Activated CD4-positive, alpha-beta memory T cell treated with anti-CD3 and anti-CD28 coated beads for 36 hours (primary cell): ENCODE results near the gene ABCD1. TPM values are rescaled to one million over a fixed set of nuclear protein-coding genes. Genes with fewer than 3 reads are reported as not detected.
"Not testable (repeated sequence)": the region's sequence is repeated elsewhere in the genome, so short reads cannot be mapped to it uniquely, and the experiment has no call there.

ENCODE experiments used
- CTCF ChIA-PET: fragments of 350-600 bp; sonication (Branson Sonifier 250); formaldehyde crosslinking; loops from one replicate; lab custom pipeline; 2021; ENCODE audit warnings: antibody characterized with exemption, inconsistent platforms; lab: Charles Lee
- POLR2A ChIA-PET: fragments of 350-600 bp; sonication (Branson Sonifier 250); formaldehyde crosslinking; loops from one replicate; lab custom pipeline; 2021; ENCODE audit warnings: antibody characterized with exemption; lab: Charles Lee
- DNase-seq: peaks from one replicate; pipeline ENCODE4 v3.0.0-alpha.2; 2020
- H3K27ac Mint-ChIP-seq: one replicate; pipeline ENCODE4 v1.8.0; 2021; ENCODE audit warnings: mixed read lengths
- H3K27me3 Mint-ChIP-seq: one replicate; pipeline ENCODE4 v1.8.0; 2021; ENCODE audit warnings: mixed read lengths
- H3K36me3 Mint-ChIP-seq: one replicate; pipeline ENCODE4 v1.8.0; 2021; ENCODE audit warnings: mixed read lengths
- H3K4me1 Mint-ChIP-seq: one replicate; pipeline ENCODE4 v1.8.0; 2021; ENCODE audit warnings: low read depth, mixed read lengths
- H3K4me3 Mint-ChIP-seq: one replicate; pipeline ENCODE4 v1.8.0; 2021; ENCODE audit warnings: mild to moderate bottlenecking, mixed read lengths
- H3K9me3 Mint-ChIP-seq: one replicate; pipeline ENCODE4 v1.8.0; 2021; ENCODE audit warnings: mixed read lengths
- intact Hi-C: fragments of 100-400 bp; cut with micrococcal nuclease; formaldehyde crosslinking; loops from one replicate; pipeline ENCODE4 v1.15.1; 2023
- total RNA-seq, 2 experiments: library from RNA; stranded (reverse); gene quantifications; one replicate each; pipeline ENCODE4 v1.2.3, GENCODE V29; 2021

Gene ABCD1
- total RNA-seq, 2 experiments from 2014 or later, result 4.8 TPM

DNA sequence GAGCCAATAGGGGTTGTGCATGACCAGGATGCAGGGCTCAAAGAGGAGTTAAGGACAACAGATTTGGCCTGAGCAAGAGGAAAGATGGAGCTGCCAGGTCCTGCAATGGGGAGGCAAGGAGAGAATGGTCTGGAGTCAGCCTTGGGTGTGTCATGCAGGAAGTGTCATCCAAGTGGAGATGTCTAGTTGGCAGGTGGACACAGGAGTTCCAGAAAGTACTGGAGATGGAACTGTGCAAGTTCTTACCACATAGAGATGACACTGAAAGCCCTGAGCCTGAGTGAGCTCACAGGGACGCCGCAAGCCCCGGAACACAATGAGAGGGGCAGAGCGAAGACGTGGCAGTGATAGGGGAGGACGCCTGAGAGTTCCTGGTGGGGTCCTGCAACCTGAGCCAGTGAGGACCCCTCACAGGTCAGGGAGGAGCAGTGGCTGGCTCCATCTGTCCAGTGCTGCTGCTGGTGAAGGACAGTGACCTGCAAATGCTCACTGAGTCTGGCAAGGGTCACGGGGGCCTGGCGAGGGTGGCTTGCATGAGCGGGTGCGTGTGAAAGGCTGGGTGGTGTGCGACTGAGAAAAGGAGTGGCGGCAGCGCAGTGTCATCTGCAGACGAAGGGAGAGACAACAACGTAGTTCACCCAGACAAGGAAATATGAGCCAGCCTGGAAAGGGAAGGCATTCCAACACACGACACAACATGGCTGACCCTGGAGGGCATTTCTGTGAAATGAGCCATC, 27.5 kb upstream of the ABCD1 start:
- H3K36me3 Mint-ChIP-seq, H3K4me1 Mint-ChIP-seq, H3K4me3 Mint-ChIP-seq, POLR2A ChIA-PET, H3K27me3 Mint-ChIP-seq, intact Hi-C loops, H3K27ac Mint-ChIP-seq, CTCF ChIA-PET, H3K9me3 Mint-ChIP-seq, DNase-seq: not testable (repeated sequence)

- no peak overlapping the region for H3K4me3 Mint-ChIP-seq
- no peak for DNase-seq
- H3K9me3 Mint-ChIP-seq, result no peaks in the 10 kb centered on the region
- intact Hi-C loops, result no loop called here
- peaks cover 4% of the 10 kb centered on the region for H3K36me3 Mint-ChIP-seq
- CTCF ChIA-PET, result no interaction called here
- no peak overlapping the region for H3K27ac Mint-ChIP-seq
- H3K27me3 Mint-ChIP-seq, result no peaks in the 10 kb centered on the region
- H3K4me1 Mint-ChIP-seq, result no peaks in the 10 kb centered on the region
- POLR2A ChIA-PET, result no interaction called here
Measured at GRCh38 chrX:153697924-153698865, 26.5 kb upstream of the ABCD1 start.

DNA sequence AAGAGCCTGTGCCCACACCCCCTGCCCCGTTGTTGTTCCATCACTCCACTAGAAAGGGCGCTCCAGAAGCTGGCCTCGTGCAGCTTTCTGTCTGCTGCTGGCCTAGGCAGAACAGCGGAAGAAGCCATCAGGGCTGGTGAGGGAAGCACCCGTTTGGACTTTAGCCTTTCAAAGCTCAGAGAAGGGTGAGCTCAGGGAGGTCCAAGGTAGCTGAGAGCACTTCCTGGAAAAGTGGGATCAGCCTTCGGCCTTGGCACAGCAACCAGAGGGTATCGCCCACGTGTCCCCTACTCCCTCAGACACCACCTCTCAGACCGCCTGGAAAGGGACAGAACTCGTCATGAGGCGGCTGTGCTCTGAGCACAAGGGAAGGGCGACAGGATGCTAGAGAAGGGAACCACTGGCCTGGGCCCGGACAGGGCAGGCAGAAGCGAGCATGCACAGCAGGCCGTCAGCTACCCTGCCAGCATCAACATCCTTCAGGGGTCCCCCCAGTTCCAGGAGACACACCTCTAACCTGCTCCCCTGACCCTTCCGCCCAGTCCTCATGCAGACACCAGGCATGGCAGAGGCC, 25.4 kb upstream of the ABCD1 start:
- H3K36me3 Mint-ChIP-seq, H3K9me3 Mint-ChIP-seq, POLR2A ChIA-PET, H3K4me1 Mint-ChIP-seq, H3K27ac Mint-ChIP-seq, DNase-seq, CTCF ChIA-PET, H3K4me3 Mint-ChIP-seq, H3K27me3 Mint-ChIP-seq, intact Hi-C loops: not testable (repeated sequence)

GRCh38 chrX:153699784-153700371, 24.8 kb upstream of the ABCD1 start:
- intact Hi-C loops, CTCF ChIA-PET, H3K4me1 Mint-ChIP-seq, H3K9me3 Mint-ChIP-seq, DNase-seq, H3K36me3 Mint-ChIP-seq, H3K27me3 Mint-ChIP-seq, H3K4me3 Mint-ChIP-seq, H3K27ac Mint-ChIP-seq, POLR2A ChIA-PET: not testable (repeated sequence)

DNA sequence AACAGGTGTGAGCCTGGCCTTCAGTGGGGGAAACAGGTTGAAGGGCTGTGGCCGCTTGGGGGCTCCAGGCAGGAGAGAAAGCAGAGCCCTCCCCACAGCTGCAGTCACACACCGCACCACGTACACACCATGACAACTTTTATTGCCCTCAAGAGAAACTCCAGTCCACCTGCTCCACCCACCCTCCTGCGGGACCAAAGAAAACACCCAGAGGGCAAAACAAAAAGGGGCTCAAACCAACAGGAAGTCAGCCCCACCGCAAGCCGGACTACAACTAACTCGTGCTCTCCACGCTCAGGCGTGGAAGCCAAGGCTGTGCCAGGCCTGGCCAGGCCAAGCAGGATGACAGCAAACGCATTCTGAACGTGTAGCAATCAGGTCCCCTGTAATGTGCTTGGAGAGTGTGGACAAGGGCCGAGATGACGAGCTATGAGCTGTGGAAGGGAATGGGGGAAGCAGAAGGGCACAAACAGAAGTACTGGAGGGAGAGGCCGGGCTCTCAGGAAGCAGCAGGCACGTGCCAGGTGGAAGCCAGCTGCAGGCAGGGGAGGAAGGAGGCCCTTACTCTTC, 24.2 kb upstream of the ABCD1 start:
- CTCF ChIA-PET, result no interaction called here
- H3K4me1 Mint-ChIP-seq, result no peaks in the 10 kb centered on the region
- H3K27ac Mint-ChIP-seq, result no peak overlapping the region
- H3K36me3 Mint-ChIP-seq, result peaks cover 4% of the 10 kb centered on the region
- intact Hi-C loops, result no loop called here
- POLR2A ChIA-PET, result no interaction called here
- no peak for DNase-seq
- H3K27me3 Mint-ChIP-seq, result no peaks in the 10 kb centered on the region
- no peak overlapping the region for H3K4me3 Mint-ChIP-seq
- no peaks in the 10 kb centered on the region for H3K9me3 Mint-ChIP-seq

GRCh38 chrX:153700967-153701366, 23.7 kb upstream of the ABCD1 start:
- ChIA-PET POLR2A (no interaction called here), CTCF (no interaction called here)
- Mint-ChIP-seq H3K36me3 (peaks cover 4% of the 10 kb centered on the region), H3K27ac (no peak overlapping the region), H3K4me1 (no peaks in the 10 kb centered on the region), H3K9me3 (no peaks in the 10 kb centered on the region), H3K4me3 (no peak overlapping the region), H3K27me3 (no peaks in the 10 kb centered on the region)
- intact Hi-C loops, result no loop called here
- no peak for DNase-seq

- no peaks in the 10 kb centered on the region for H3K9me3 Mint-ChIP-seq
- no peaks in the 10 kb centered on the region for H3K27me3 Mint-ChIP-seq
- ChIA-PET CTCF (no interaction called here), POLR2A (no interaction called here)
- H3K27ac Mint-ChIP-seq, result no peak overlapping the region
- H3K4me1 Mint-ChIP-seq, result no peaks in the 10 kb centered on the region
- intact Hi-C loops, result no loop called here
- DNase-seq, result no peak
- no peak overlapping the region for H3K4me3 Mint-ChIP-seq
- peaks cover 4% of the 10 kb centered on the region for H3K36me3 Mint-ChIP-seq
Measured at GRCh38 chrX:153701706-153702105, 22.9 kb upstream of the ABCD1 start.

DNA sequence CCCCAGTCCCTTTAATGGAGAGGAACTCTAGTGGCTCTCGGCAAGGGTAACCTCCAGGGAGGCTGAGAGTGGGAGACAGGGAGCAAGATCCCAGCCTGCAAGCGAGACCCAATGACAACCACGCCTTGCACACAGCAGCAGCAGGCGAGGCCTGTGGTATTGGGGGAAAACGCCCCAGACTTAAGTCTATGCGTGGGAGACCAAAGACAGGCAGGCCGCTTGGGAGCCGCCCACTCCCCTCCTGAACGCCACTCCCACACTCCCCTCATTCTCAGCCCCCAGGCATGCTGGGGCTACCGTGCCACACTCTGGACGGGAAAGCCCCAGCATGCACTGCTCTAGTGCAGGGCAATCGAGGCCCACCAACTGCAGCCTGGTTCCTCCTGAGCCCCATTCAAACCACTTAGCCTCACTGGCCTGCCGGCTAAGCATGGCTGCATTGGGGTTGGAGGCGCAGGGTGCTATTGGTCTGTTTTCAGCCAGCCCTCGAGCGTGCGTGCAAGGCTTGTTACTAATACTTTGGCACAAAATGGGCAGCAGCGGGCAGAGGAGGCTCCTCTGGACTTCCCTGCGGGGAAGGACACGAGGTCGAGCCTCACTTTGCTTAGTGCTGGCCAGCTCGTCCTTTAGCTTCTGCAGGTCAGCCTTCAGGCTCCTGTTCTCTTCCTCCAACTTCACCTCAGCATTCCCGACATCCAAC, 22.2 kb upstream of the ABCD1 start:
- Mint-ChIP-seq H3K4me3 (no peak overlapping the region), H3K4me1 (no peaks in the 10 kb centered on the region), H3K36me3 (peaks cover 4% of the 10 kb centered on the region), H3K27ac (no peak overlapping the region), H3K27me3 (no peaks in the 10 kb centered on the region), H3K9me3 (no peaks in the 10 kb centered on the region)
- intact Hi-C loops, result no loop called here
- DNase-seq, result no peak
- ChIA-PET CTCF (no interaction called here), POLR2A (no interaction called here)

GRCh38 chrX:153703036-153703370, 21.7 kb upstream of the ABCD1 start:
- ChIA-PET CTCF (no interaction called here), POLR2A (no interaction called here)
- Mint-ChIP-seq H3K9me3 (no peaks in the 10 kb centered on the region), H3K27me3 (no peaks in the 10 kb centered on the region), H3K36me3 (peaks cover 4% of the 10 kb centered on the region), H3K4me1 (no peaks in the 10 kb centered on the region), H3K27ac (no peak overlapping the region), H3K4me3 (no peak overlapping the region)
- no peak for DNase-seq
- intact Hi-C loops, result no loop called here

- no peaks in the 10 kb centered on the region for H3K36me3 Mint-ChIP-seq
- CTCF ChIA-PET, result no interaction called here
- no peak overlapping the region for H3K27ac Mint-ChIP-seq
- H3K4me3 Mint-ChIP-seq, result no peak overlapping the region
- POLR2A ChIA-PET, result no interaction called here
- intact Hi-C loops, result no loop called here
- no peaks in the 10 kb centered on the region for H3K27me3 Mint-ChIP-seq
- no peak for DNase-seq
- H3K4me1 Mint-ChIP-seq, result peaks cover 6% of the 10 kb centered on the region
- no peaks in the 10 kb centered on the region for H3K9me3 Mint-ChIP-seq
Measured at GRCh38 chrX:153704021-153704526, 20.6 kb upstream of the ABCD1 start.

GRCh38 chrX:153704631-153705402, 19.8 kb upstream of the ABCD1 start:
- H3K4me1 Mint-ChIP-seq, H3K9me3 Mint-ChIP-seq, H3K27me3 Mint-ChIP-seq, POLR2A ChIA-PET, H3K4me3 Mint-ChIP-seq, DNase-seq, H3K27ac Mint-ChIP-seq, intact Hi-C loops, H3K36me3 Mint-ChIP-seq: not testable (repeated sequence)
- CTCF ChIA-PET, result interaction anchor here (1.3 kb wide), 1 partner anchor 20 kb away, joined by 4 read pairs; no protein-coding TSS in a partner anchor
